Measurements from ENCODE around the gene BCL7B. TPM values are rescaled to one million over a fixed set of nuclear protein-coding genes. Genes with fewer than 3 reads are reported as not detected.
A peak's percentile ranks its signal among the peaks of the same experiment; 100 is the strongest.

Gene BCL7B
- total and polyA plus RNA-seq, 2 of the 13 experiments (the other 11 are each of a cell fraction or from before 2014, with no cell fraction given) = 24.3 to 38.2 TPM

DNA sequence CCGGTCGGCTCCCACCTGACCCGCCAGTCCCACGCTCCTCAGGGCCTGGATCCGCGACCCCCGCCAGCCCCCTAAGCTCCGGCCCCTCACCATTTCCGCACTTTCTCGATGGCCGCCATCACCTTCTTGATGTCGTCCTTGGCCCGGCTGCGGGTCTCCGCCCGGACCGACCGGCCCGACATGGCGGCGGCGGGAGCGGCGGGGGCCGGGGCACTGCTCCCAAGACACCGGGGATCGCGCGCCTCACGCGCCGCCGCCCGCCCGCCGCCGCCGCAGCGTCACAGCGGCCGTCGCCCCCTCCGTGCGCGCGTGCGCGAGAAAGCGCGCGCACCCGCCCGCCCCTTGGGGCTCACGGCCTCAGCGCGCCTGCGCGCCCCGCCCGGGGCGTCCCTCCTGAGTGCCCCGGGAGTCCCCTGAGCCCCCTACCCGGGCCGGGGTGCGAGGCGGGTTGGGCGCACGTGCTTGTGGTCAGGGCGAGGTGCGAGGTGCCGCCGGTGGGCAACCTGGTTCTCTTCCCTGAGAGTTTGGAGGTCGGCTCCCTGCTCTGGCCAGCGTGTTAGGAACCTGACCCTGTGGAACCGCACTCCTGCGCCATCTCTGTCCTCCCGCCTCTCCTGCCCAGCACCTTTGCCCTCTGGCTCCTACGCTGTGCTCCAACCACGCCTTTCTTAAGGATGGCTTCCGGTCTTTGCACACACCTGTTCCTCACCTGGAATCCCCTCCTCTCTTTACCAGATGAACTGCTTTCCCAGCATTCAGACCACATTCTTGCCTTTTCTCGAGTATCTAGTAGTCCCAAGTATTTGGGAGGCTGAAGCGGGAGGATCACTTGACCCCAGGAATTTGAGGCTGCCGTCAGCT is at the start of gene BCL7B (continued):
- no peak for TF ChIP-seq NFIC (IDR thresholded peaks at IDR 0.05; ENCODE audit: low read length)
- peak; percentile 94 for TF ChIP-seq TBX2 (CRISPR knock-in tag; IDR thresholded peaks at IDR 0.05; ENCODE audit: borderline replicate concordance)
- TF ChIP-seq HOXA3 (CRISPR knock-in tag; IDR thresholded peaks at IDR 0.05) = peak; percentile 83
- peak; percentile 98 for TF ChIP-seq SATB2 (CRISPR knock-in tag; IDR thresholded peaks at IDR 0.05)
- TF ChIP-seq MBD4 (IDR thresholded peaks at IDR 0.05; ENCODE audit: borderline replicate concordance, low read length) = no peak
- peak; percentile 76 for TF ChIP-seq ZNF317 (CRISPR knock-in tag; IDR thresholded peaks at IDR 0.05)
- peak; percentile 92 for TF ChIP-seq ZSCAN21 (CRISPR knock-in tag; IDR thresholded peaks at IDR 0.05; ENCODE audit: borderline replicate concordance)
- TF ChIP-seq RBAK (CRISPR knock-in tag; IDR thresholded peaks at IDR 0.05) = no peak
- TF ChIP-seq, protein P1, sequence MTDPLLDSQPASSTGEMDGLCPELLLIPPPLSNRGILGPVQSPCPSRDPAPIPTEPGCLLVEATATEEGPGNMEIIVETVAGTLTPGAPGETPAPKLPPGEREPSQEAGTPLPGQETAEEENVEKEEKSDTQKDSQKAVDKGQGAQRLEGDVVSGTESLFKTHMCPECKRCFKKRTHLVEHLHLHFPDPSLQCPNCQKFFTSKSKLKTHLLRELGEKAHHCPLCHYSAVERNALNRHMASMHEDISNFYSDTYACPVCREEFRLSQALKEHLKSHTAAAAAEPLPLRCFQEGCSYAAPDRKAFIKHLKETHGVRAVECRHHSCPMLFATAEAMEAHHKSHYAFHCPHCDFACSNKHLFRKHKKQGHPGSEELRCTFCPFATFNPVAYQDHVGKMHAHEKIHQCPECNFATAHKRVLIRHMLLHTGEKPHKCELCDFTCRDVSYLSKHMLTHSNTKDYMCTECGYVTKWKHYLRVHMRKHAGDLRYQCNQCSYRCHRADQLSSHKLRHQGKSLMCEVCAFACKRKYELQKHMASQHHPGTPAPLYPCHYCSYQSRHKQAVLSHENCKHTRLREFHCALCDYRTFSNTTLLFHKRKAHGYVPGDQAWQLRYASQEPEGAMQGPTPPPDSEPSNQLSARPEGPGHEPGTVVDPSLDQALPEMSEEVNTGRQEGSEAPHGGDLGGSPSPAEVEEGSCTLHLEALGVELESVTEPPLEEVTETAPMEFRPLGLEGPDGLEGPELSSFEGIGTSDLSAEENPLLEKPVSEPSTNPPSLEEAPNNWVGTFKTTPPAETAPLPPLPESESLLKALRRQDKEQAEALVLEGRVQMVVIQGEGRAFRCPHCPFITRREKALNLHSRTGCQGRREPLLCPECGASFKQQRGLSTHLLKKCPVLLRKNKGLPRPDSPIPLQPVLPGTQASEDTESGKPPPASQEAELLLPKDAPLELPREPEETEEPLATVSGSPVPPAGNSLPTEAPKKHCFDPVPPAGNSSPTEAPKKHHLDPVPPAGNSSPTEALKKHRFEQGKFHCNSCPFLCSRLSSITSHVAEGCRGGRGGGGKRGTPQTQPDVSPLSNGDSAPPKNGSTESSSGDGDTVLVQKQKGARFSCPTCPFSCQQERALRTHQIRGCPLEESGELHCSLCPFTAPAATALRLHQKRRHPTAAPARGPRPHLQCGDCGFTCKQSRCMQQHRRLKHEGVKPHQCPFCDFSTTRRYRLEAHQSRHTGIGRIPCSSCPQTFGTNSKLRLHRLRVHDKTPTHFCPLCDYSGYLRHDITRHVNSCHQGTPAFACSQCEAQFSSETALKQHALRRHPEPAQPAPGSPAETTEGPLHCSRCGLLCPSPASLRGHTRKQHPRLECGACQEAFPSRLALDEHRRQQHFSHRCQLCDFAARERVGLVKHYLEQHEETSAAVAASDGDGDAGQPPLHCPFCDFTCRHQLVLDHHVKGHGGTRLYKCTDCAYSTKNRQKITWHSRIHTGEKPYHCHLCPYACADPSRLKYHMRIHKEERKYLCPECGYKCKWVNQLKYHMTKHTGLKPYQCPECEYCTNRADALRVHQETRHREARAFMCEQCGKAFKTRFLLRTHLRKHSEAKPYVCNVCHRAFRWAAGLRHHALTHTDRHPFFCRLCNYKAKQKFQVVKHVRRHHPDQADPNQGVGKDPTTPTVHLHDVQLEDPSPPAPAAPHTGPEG (CRISPR knock-in tag; IDR thresholded peaks at IDR 0.05) = peak; percentile 90
- TF ChIP-seq, protein P2, sequence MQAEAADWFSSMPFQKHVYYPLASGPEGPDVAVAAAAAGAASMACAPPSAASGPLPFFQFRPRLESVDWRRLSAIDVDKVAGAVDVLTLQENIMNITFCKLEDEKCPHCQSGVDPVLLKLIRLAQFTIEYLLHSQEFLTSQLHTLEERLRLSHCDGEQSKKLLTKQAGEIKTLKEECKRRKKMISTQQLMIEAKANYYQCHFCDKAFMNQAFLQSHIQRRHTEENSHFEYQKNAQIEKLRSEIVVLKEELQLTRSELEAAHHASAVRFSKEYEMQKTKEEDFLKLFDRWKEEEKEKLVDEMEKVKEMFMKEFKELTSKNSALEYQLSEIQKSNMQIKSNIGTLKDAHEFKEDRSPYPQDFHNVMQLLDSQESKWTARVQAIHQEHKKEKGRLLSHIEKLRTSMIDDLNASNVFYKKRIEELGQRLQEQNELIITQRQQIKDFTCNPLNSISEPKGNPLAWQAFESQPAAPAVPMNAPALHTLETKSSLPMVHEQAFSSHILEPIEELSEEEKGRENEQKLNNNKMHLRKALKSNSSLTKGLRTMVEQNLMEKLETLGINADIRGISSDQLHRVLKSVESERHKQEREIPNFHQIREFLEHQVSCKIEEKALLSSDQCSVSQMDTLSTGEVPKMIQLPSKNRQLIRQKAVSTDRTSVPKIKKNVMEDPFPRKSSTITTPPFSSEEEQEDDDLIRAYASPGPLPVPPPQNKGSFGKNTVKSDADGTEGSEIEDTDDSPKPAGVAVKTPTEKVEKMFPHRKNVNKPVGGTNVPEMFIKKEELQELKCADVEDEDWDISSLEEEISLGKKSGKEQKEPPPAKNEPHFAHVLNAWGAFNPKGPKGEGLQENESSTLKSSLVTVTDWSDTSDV (CRISPR knock-in tag; IDR thresholded peaks at IDR 0.05) = peak; percentile 70; the same call in 1 of the 2 replicates
- TF ChIP-seq SOX5 (CRISPR knock-in tag; IDR thresholded peaks at IDR 0.05; ENCODE audit: borderline replicate concordance) = no peak
- peak; percentile 97 for TF ChIP-seq ZNF747 (CRISPR knock-in tag; IDR thresholded peaks at IDR 0.05; ENCODE audit: borderline replicate concordance)
- no peak for TF ChIP-seq TCF12 (IDR thresholded peaks at IDR 0.05)
- no peak for TF ChIP-seq TCF12 (CRISPR knock-in tag; IDR thresholded peaks at IDR 0.05)
- TF ChIP-seq NR2F6 (IDR thresholded peaks at IDR 0.05) = peak; percentile 76
- TF ChIP-seq NR2F6 (CRISPR knock-in tag; IDR thresholded peaks at IDR 0.05) = peak; percentile 81
- peak; percentile 98 for TF ChIP-seq ZNF225 (CRISPR knock-in tag; IDR thresholded peaks at IDR 0.05)
- no peak for TF ChIP-seq ZNF282 (IDR thresholded peaks at IDR 0.05; ENCODE audit: partially characterized antibody)
- TF ChIP-seq, protein P3, sequence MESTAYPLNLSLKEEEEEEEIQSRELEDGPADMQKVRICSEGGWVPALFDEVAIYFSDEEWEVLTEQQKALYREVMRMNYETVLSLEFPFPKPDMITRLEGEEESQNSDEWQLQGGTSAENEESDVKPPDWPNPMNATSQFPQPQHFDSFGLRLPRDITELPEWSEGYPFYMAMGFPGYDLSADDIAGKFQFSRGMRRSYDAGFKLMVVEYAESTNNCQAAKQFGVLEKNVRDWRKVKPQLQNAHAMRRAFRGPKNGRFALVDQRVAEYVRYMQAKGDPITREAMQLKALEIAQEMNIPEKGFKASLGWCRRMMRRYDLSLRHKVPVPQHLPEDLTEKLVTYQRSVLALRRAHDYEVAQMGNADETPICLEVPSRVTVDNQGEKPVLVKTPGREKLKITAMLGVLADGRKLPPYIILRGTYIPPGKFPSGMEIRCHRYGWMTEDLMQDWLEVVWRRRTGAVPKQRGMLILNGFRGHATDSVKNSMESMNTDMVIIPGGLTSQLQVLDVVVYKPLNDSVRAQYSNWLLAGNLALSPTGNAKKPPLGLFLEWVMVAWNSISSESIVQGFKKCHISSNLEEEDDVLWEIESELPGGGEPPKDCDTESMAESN (CRISPR knock-in tag; conservative IDR thresholded peaks at IDR 0.05) = peak; percentile 89; the same call in 1 of the 2 replicates
- peak; percentile 91; the same call in 1 of the 2 replicates for TF ChIP-seq ZNF367 (CRISPR knock-in tag; IDR thresholded peaks at IDR 0.05; ENCODE audit: borderline replicate concordance)
- no peak for TF ChIP-seq EZH2 (conservative IDR thresholded peaks at IDR 0.05; ENCODE audit: low read depth, low read length)
